ENCODE data around the gene ETFB. TPM values are rescaled to one million over a fixed set of nuclear protein-coding genes. Genes with fewer than 3 reads are reported as not detected.

The ETFB gene
- polyA plus RNA-seq, 1 of the 3 experiments (the other 2 are of a cell fraction): 169 TPM

- no peak for TF ChIP-seq REST (IDR thresholded peaks at IDR 0.05; ENCODE audit: low read depth, low read length)
Measured at GRCh38 chr19:51317376-51317775, 48.8 kb downstream of the ETFB start (continued).

- no peaks in the 10 kb centered on the region for H3K79me2 ChIP-seq (ENCODE audit: insufficient read depth)
- no peak overlapping the region for H3K4me3 ChIP-seq (ENCODE audit: low read depth in 2 of 2, low read length in 1 of 2)
- ChIA-PET CTCF (interaction anchor here (0.8 kb wide), 1 partner anchor 19 kb away, joined by 3 read pairs; no protein-coding TSS in a partner anchor), POLR2A (no interaction called here)
- no peak overlapping the region for H3K4me2 ChIP-seq
- H3K27me3 ChIP-seq (ENCODE audit: insufficient read depth): no peaks in the 10 kb centered on the region
- no peaks in the 10 kb centered on the region for H3K9me3 ChIP-seq
- TF ChIP-seq RCOR1 (IDR thresholded peaks at IDR 0.05; ENCODE audit: low read length): no peak
- TF ChIP-seq RAD21 (IDR thresholded peaks at IDR 0.05; ENCODE audit: low read length): no peak
- TF ChIP-seq TCF12 (IDR thresholded peaks at IDR 0.05): no peak
- TF ChIP-seq NFIC (IDR thresholded peaks at IDR 0.05; ENCODE audit: borderline replicate concordance): no peak
- TF ChIP-seq SIN3A (IDR thresholded peaks at IDR 0.05; ENCODE audit: borderline replicate concordance, low read depth, low read length): no peak
- no peak for TF ChIP-seq TEAD4 (IDR thresholded peaks at IDR 0.05; ENCODE audit: borderline replicate concordance, insufficient read depth)
- no peak for TF ChIP-seq FOXM1 (IDR thresholded peaks at IDR 0.05; ENCODE audit: low read depth)
- TF ChIP-seq TAF1 (IDR thresholded peaks at IDR 0.05; ENCODE audit: borderline replicate concordance, low read depth, low read length): no peak
- TF ChIP-seq GABPA (IDR thresholded peaks at IDR 0.05; ENCODE audit: low read depth): no peak
- no peak for TF ChIP-seq FOXJ3 (CRISPR knock-in tag; IDR thresholded peaks at IDR 0.05)
- no peak for TF ChIP-seq SMC3 (IDR thresholded peaks at IDR 0.05; ENCODE audit: low read depth, low read length)
- no peak for TF ChIP-seq EZH2phosphoT487 (IDR thresholded peaks at IDR 0.05; ENCODE audit: borderline replicate concordance, low read depth)
- TF ChIP-seq CTCF (IDR thresholded peaks at IDR 0.05): no peak
- TF ChIP-seq IRF3 (IDR thresholded peaks at IDR 0.05; ENCODE audit: low read depth, low read length): no peak
- no peak for TF ChIP-seq USF2 (IDR thresholded peaks at IDR 0.05; ENCODE audit: borderline replicate concordance, low read depth, low read length)
- no peak for TF ChIP-seq MXI1 (IDR thresholded peaks at IDR 0.05; ENCODE audit: low read depth, low read length)
- H3K36me3 ChIP-seq (replicated peaks in 1 of 2; ENCODE audit: control insufficient read depth in 1 of 2, insufficient read depth in 2 of 2, low read length in 1 of 2): no peaks in the 10 kb centered on the region
- H3F3A ChIP-seq (replicated peaks; ENCODE audit: insufficient read depth): no peaks in the 10 kb centered on the region
- H2AFZ ChIP-seq (ENCODE audit: low read depth): no peak overlapping the region
- no peak overlapping the region for H3K9ac ChIP-seq
- no peak for DNase-seq
- H4K20me1 ChIP-seq (ENCODE audit: insufficient read depth): no peaks in the 10 kb centered on the region
- H3K4me1 ChIP-seq (ENCODE audit: control insufficient read depth in 1 of 2, insufficient read depth in 2 of 2, low read depth in 1 of 2, low read length in 1 of 2): peaks cover 0 to 25% of the 10 kb centered on the region in 2 experiments; a peak in 1 of 4 replicates
- H3K9me2 ChIP-seq: no peaks in the 10 kb centered on the region
- 53% methylated on average over 7 of the region's 8 CpGs for whole genome bisulfite sequencing (ENCODE audit: low lambda C conversion rate)
- no peak overlapping the region for H3K27ac ChIP-seq (ENCODE audit: low read depth in 2 of 2, low read length in 1 of 2)
Measured at GRCh38 chr19:51316688-51317087, 49.5 kb downstream of the ETFB start.
